ENCODE measurements around the gene KCNH6.

KCNH6 gene

GRCh38 chr17:63476854-63477479, 46.2 kb upstream of the KCNH6 start, which contains the start of gene ACE:
Gene ACE, plus strand, starts transcription at chr17:63477061. Its CDS starts 34 bp downstream, at chr17:63477095.
- H3K4me3 ChIP-seq (ENCODE audit: control insufficient read depth in 1 of 7, extremely low read depth in 1 of 7, insufficient read depth in 4 of 7, low read depth in 2 of 7, low read length in 6 of 7), result peak within 1 kb of the TSS; percentile 33 to 76 (median 67)

GRCh38 chr17:63477480-63478440, 45.4 kb upstream of the KCNH6 start:
- 17% methylated on average over 43 of the region's 44 CpGs for WGBS (ENCODE audit: insufficient coverage)
- no peaks in the 10 kb centered on the region for H3K9me3 ChIP-seq (ENCODE audit: control extremely low read depth in 1 of 5, control insufficient read depth in 4 of 5, insufficient read depth in 2 of 5, low read depth in 1 of 5, low read length in 4 of 5)
- CTCF ChIA-PET, result interaction anchor here (0.7 to 13.8 kb wide), 16 partner anchors 10 to 803 kb away, joined by 3 to 562 read pairs (median 4); partner anchors contain the start of gene CYB561
- no peak overlapping the region for H3K27ac ChIP-seq (ENCODE audit: insufficient read depth in 1 of 2, low read depth in 1 of 2, low read length in 2 of 2, poor library complexity in 1 of 2, severe bottlenecking in 2 of 2)
- POLR2A ChIA-PET, result interaction anchor here (0.6 to 3.7 kb wide), 10 partner anchors 23 to 57 kb away, joined by 3 to 28 read pairs (median 6); partner anchors contain the start of gene CYB561
- DNase-seq, result peak in 2 of 3 donors; percentile 26 to 30
- peak overlapping the region in 6 of 7 experiments; percentile 42 to 76 (median 68) for H3K4me3 ChIP-seq (ENCODE audit: control insufficient read depth in 1 of 7, extremely low read depth in 1 of 7, insufficient read depth in 4 of 7, low read depth in 2 of 7, low read length in 6 of 7)
- H3K36me3 ChIP-seq (ENCODE audit: control insufficient read depth in 4 of 4, insufficient read depth in 4 of 4, low read length in 3 of 4), result peaks cover 0 to 5% (median 0%) of the 10 kb centered on the region in 4 experiments
- peaks cover 0 to 30% (median 29%) of the 10 kb centered on the region in 4 experiments for H3K4me1 ChIP-seq (ENCODE audit: control extremely low read depth in 1 of 4, control insufficient read depth in 4 of 4, insufficient read depth in 4 of 4, low read length in 3 of 4)
- H3K27me3 ChIP-seq (replicated peaks in 2 of 5; ENCODE audit: control insufficient read depth in 4 of 5, insufficient read depth in 5 of 5, low read length in 4 of 5), result peaks cover 0 to 10% (median 0%) of the 10 kb centered on the region in 5 experiments

More at GRCh38 chr17:63476854-63477479, 46.2 kb upstream of the KCNH6 start, which contains the start of gene ACE:
- Histone ChIP-seq H3K36me3 (ENCODE audit: control insufficient read depth in 4 of 4, insufficient read depth in 4 of 4, low read length in 3 of 4) (peaks cover 0 to 5% (median 0%) of the 10 kb centered on the region in 4 experiments), H3K9me3 (ENCODE audit: control extremely low read depth in 1 of 5, control insufficient read depth in 4 of 5, insufficient read depth in 2 of 5, low read depth in 1 of 5, low read length in 4 of 5) (no peaks in the 10 kb centered on the region), H3K27ac (ENCODE audit: insufficient read depth in 1 of 2, low read depth in 1 of 2, low read length in 2 of 2, poor library complexity in 1 of 2, severe bottlenecking in 2 of 2) (no peak within 1 kb of the TSS), H3K4me1 (ENCODE audit: control extremely low read depth in 1 of 4, control insufficient read depth in 4 of 4, insufficient read depth in 4 of 4, low read length in 3 of 4) (peaks cover 0 to 30% (median 29%) of the 10 kb centered on the region in 4 experiments), H3K27me3 (replicated peaks in 2 of 5; ENCODE audit: control insufficient read depth in 4 of 5, insufficient read depth in 5 of 5, low read length in 4 of 5) (peaks cover 0 to 10% (median 0%) of the 10 kb centered on the region in 5 experiments)
- ChIA-PET CTCF (interaction anchor here (2.8 to 13.8 kb wide), 4 partner anchors 9 to 42 kb away, joined by 15 to 562 read pairs (median 34); partner anchors contain the start of gene CYB561), POLR2A (interaction anchor here (1.0 to 3.7 kb wide), 8 partner anchors 23 to 57 kb away, joined by 3 to 28 read pairs (median 6); partner anchors contain the start of gene CYB561)
- DNase-seq, result peak; percentile 49 to 80 (median 68)
- under 1% methylated on average over 70 of the region's 78 CpGs for WGBS (ENCODE audit: insufficient coverage)

- DNase-seq, result peak; percentile 84 to 91 (median 89)
- WGBS (ENCODE audit: insufficient coverage), result 37% methylated on average over 12 of the region's 16 CpGs
- no peaks in the 10 kb centered on the region for H3K9me3 ChIP-seq (ENCODE audit: control extremely low read depth in 1 of 5, control insufficient read depth in 4 of 5, insufficient read depth in 2 of 5, low read depth in 1 of 5, low read length in 4 of 5)
- peaks cover 0 to 30% (median 29%) of the 10 kb centered on the region in 4 experiments for H3K4me1 ChIP-seq (ENCODE audit: control extremely low read depth in 1 of 4, control insufficient read depth in 4 of 4, insufficient read depth in 4 of 4, low read length in 3 of 4)
- ChIA-PET CTCF (interaction anchor here (0.7 to 13.8 kb wide), 23 partner anchors 9 to 805 kb away, joined by 3 to 562 read pairs (median 4); partner anchors contain the start of gene CYB561), POLR2A (interaction anchor here (0.6 to 3.7 kb wide), 5 partner anchors 32 to 53 kb away, joined by 3 to 28 read pairs (median 5); partner anchors contain the start of gene CYB561)
- H3K36me3 ChIP-seq (ENCODE audit: control insufficient read depth in 4 of 4, insufficient read depth in 4 of 4, low read length in 3 of 4), result peaks cover 0 to 10% (median 0%) of the 10 kb centered on the region in 4 experiments
- peaks cover 0 to 10% (median 0%) of the 10 kb centered on the region in 5 experiments for H3K27me3 ChIP-seq (replicated peaks in 2 of 5; ENCODE audit: control insufficient read depth in 4 of 5, insufficient read depth in 5 of 5, low read length in 4 of 5)
- peak overlapping the region in 1 of 7 experiments; percentile 28 for H3K4me3 ChIP-seq (ENCODE audit: control insufficient read depth in 1 of 7, extremely low read depth in 1 of 7, insufficient read depth in 4 of 7, low read depth in 2 of 7, low read length in 6 of 7)
- H3K27ac ChIP-seq (ENCODE audit: insufficient read depth in 1 of 2, low read depth in 1 of 2, low read length in 2 of 2, poor library complexity in 1 of 2, severe bottlenecking in 2 of 2), result no peak overlapping the region
Observed at GRCh38 chr17:63478814-63479494, 44.2 kb upstream of the KCNH6 start.

GRCh38 chr17:63479495-63480184, 43.5 kb upstream of the KCNH6 start:
- 87% methylated on average over 17 of the region's 17 CpGs for WGBS (ENCODE audit: insufficient coverage)

GRCh38 chr17:63480192-63480784, 42.9 kb upstream of the KCNH6 start:
- Histone ChIP-seq H3K27ac (ENCODE audit: insufficient read depth in 1 of 2, low read depth in 1 of 2, low read length in 2 of 2, poor library complexity in 1 of 2, severe bottlenecking in 2 of 2) (no peak overlapping the region), H3K4me3 (ENCODE audit: control insufficient read depth in 1 of 7, extremely low read depth in 1 of 7, insufficient read depth in 4 of 7, low read depth in 2 of 7, low read length in 6 of 7) (no peak overlapping the region), H3K27me3 (replicated peaks in 2 of 5; ENCODE audit: control insufficient read depth in 4 of 5, insufficient read depth in 5 of 5, low read length in 4 of 5) (peaks cover 0 to 10% (median 0%) of the 10 kb centered on the region in 5 experiments), H3K9me3 (ENCODE audit: control extremely low read depth in 1 of 5, control insufficient read depth in 4 of 5, insufficient read depth in 2 of 5, low read depth in 1 of 5, low read length in 4 of 5) (no peaks in the 10 kb centered on the region), H3K36me3 (ENCODE audit: control insufficient read depth in 4 of 4, insufficient read depth in 4 of 4, low read length in 3 of 4) (peaks cover 0 to 11% (median 0%) of the 10 kb centered on the region in 4 experiments), H3K4me1 (ENCODE audit: control extremely low read depth in 1 of 4, control insufficient read depth in 4 of 4, insufficient read depth in 4 of 4, low read length in 3 of 4) (peaks cover 0 to 30% (median 26%) of the 10 kb centered on the region in 4 experiments)
- POLR2A ChIA-PET, result no interaction called here
- DNase-seq, result no peak
- over 99% methylated on average over 10 of the region's 21 CpGs for WGBS (ENCODE audit: insufficient coverage)
- CTCF ChIA-PET, result interaction anchor here (0.8 to 13.8 kb wide), 9 partner anchors 12 to 398 kb away, joined by 3 to 562 read pairs (median 14); partner anchors contain the start of gene CYB561

More at GRCh38 chr17:63479495-63480184, 43.5 kb upstream of the KCNH6 start:
- no peak overlapping the region for H3K27ac ChIP-seq (ENCODE audit: insufficient read depth in 1 of 2, low read depth in 1 of 2, low read length in 2 of 2, poor library complexity in 1 of 2, severe bottlenecking in 2 of 2)
- peaks cover 0 to 10% (median 0%) of the 10 kb centered on the region in 5 experiments for H3K27me3 ChIP-seq (replicated peaks in 2 of 5; ENCODE audit: control insufficient read depth in 4 of 5, insufficient read depth in 5 of 5, low read length in 4 of 5)
- H3K36me3 ChIP-seq (ENCODE audit: control insufficient read depth in 4 of 4, insufficient read depth in 4 of 4, low read length in 3 of 4), result peaks cover 0 to 11% (median 0%) of the 10 kb centered on the region in 4 experiments
- no peaks in the 10 kb centered on the region for H3K9me3 ChIP-seq (ENCODE audit: control extremely low read depth in 1 of 5, control insufficient read depth in 4 of 5, insufficient read depth in 2 of 5, low read depth in 1 of 5, low read length in 4 of 5)
- H3K4me3 ChIP-seq (ENCODE audit: control insufficient read depth in 1 of 7, extremely low read depth in 1 of 7, insufficient read depth in 4 of 7, low read depth in 2 of 7, low read length in 6 of 7), result no peak overlapping the region
- peaks cover 0 to 30% (median 29%) of the 10 kb centered on the region in 4 experiments for H3K4me1 ChIP-seq (ENCODE audit: control extremely low read depth in 1 of 4, control insufficient read depth in 4 of 4, insufficient read depth in 4 of 4, low read length in 3 of 4)
- DNase-seq, result no peak
- POLR2A ChIA-PET, result interaction anchor here (0.6 to 3.7 kb wide), 5 partner anchors 33 to 54 kb away, joined by 3 to 28 read pairs (median 5); partner anchors contain the start of gene CYB561
- CTCF ChIA-PET, result interaction anchor here (0.7 to 13.8 kb wide), 15 partner anchors 8 to 397 kb away, joined by 3 to 562 read pairs (median 5); partner anchors contain the start of gene CYB561
